ENCODE results near the gene TNS4.

TNS4 gene

DNA sequence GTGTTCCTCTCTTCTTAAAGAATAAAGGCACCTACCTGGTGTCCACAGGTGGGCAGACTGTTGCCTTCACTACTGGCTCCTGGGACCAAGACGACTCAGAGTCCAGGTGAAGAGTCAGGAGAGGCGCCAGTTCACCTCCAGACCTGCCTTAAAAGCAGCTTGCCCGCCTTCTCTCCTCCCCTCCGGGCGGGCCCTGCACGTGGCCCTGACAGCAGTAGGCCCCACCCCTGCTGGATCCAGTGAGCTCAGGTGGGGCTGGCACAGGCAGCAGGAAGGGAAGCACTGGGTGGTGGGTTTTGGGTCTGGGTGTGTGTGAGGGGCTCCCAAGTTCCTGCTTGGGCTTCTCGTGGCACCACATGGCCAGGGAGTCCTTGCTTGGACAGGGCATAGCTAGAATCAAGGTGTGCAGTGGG, at the start of gene TNS4:
TNS4 (minus strand) TSS at position 125 of the 413 bp plus-strand sequence. CDS start 5,198 bp downstream, outside the sequence.
- Histone ChIP-seq H3K36me3 (replicated peaks; ENCODE audit: insufficient read depth, low read length) (no peaks in the 10 kb centered on the region), H3K9me2 (replicated peaks; ENCODE audit: insufficient read depth, low read length) (no peaks in the 10 kb centered on the region), H3K4me1 (ENCODE audit: low read length) (no peaks in the 10 kb centered on the region), H3K27ac (ENCODE audit: low read length) (no peak within 1 kb of the TSS), H2AFZ (ENCODE audit: low read length) (no peak within 1 kb of the TSS), H3K4me3 (ENCODE audit: low read length) (no peak within 1 kb of the TSS), H3F3A (ENCODE audit: insufficient read depth, low read length) (no peaks in the 10 kb centered on the region), H3K9ac (ENCODE audit: low read length) (no peak within 1 kb of the TSS), H3K27me3 (replicated peaks; ENCODE audit: insufficient read depth, low read length) (peaks cover 19% of the 10 kb centered on the region), H3K79me2 (ENCODE audit: low read length) (no peaks in the 10 kb centered on the region), H4K20me1 (ENCODE audit: insufficient read depth, low read length) (no peaks in the 10 kb centered on the region), H3K9me3 (replicated peaks; ENCODE audit: insufficient read depth, low read length) (no peaks in the 10 kb centered on the region), H3K4me2 (ENCODE audit: low read depth, low read length) (no peak within 1 kb of the TSS)
- no peak for DNase-seq
- TF ChIP-seq EZH2phosphoT487 (IDR thresholded peaks at IDR 0.05; ENCODE audit: low read length), result no peak
- TF ChIP-seq, protein P1, sequence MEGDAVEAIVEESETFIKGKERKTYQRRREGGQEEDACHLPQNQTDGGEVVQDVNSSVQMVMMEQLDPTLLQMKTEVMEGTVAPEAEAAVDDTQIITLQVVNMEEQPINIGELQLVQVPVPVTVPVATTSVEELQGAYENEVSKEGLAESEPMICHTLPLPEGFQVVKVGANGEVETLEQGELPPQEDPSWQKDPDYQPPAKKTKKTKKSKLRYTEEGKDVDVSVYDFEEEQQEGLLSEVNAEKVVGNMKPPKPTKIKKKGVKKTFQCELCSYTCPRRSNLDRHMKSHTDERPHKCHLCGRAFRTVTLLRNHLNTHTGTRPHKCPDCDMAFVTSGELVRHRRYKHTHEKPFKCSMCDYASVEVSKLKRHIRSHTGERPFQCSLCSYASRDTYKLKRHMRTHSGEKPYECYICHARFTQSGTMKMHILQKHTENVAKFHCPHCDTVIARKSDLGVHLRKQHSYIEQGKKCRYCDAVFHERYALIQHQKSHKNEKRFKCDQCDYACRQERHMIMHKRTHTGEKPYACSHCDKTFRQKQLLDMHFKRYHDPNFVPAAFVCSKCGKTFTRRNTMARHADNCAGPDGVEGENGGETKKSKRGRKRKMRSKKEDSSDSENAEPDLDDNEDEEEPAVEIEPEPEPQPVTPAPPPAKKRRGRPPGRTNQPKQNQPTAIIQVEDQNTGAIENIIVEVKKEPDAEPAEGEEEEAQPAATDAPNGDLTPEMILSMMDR (IDR thresholded peaks at IDR 0.05; ENCODE audit: low read length), result no peak
- TF ChIP-seq EZH2 (optimal IDR thresholded peaks at IDR 0.05; ENCODE audit: low read depth, low read length), result no peak

- Histone ChIP-seq H3K9ac (ENCODE audit: low read length) (no peak overlapping the region), H3K27me3 (replicated peaks; ENCODE audit: insufficient read depth, low read length) (no peaks in the 10 kb centered on the region)
Observed at GRCh38 chr17:40550608-40551007, 49.2 kb upstream of the TNS4 start.

GRCh38 chr17:40548982-40549685, 47.7 kb upstream of the TNS4 start:
- H3K27ac ChIP-seq (ENCODE audit: low read length), result no peak overlapping the region
- no peak overlapping the region for H3K9ac ChIP-seq (ENCODE audit: low read length)
- H3K36me3 ChIP-seq (replicated peaks; ENCODE audit: insufficient read depth, low read length), result no peaks in the 10 kb centered on the region
- H2AFZ ChIP-seq (ENCODE audit: low read length), result no peak overlapping the region
- no peak overlapping the region for H3K4me2 ChIP-seq (ENCODE audit: low read depth, low read length)
- no peaks in the 10 kb centered on the region for H3F3A ChIP-seq (ENCODE audit: insufficient read depth, low read length)
- H3K9me2 ChIP-seq (replicated peaks; ENCODE audit: insufficient read depth, low read length), result no peaks in the 10 kb centered on the region
- H4K20me1 ChIP-seq (ENCODE audit: insufficient read depth, low read length), result no peaks in the 10 kb centered on the region
- TF ChIP-seq EZH2phosphoT487 (IDR thresholded peaks at IDR 0.05; ENCODE audit: low read length) (no peak), EZH2 (optimal IDR thresholded peaks at IDR 0.05; ENCODE audit: low read depth, low read length) (no peak)
- TF ChIP-seq, protein P1 (IDR thresholded peaks at IDR 0.05; ENCODE audit: low read length), result no peak
- no peaks in the 10 kb centered on the region for H3K27me3 ChIP-seq (replicated peaks; ENCODE audit: insufficient read depth, low read length)
- H3K4me3 ChIP-seq (ENCODE audit: low read length), result no peak overlapping the region
- no peaks in the 10 kb centered on the region for H3K9me3 ChIP-seq (replicated peaks; ENCODE audit: insufficient read depth, low read length)
- DNase-seq, result no peak
- H3K4me1 ChIP-seq (ENCODE audit: low read length), result 0 out of 2 replicates have a peak, but pooled peaks cover 1% of the 10 kb centered on the region
- no peaks in the 10 kb centered on the region for H3K79me2 ChIP-seq (ENCODE audit: low read length)

More at GRCh38 chr17:40550608-40551007, 49.2 kb upstream of the TNS4 start:
- Histone ChIP-seq H3K9me3 (replicated peaks; ENCODE audit: insufficient read depth, low read length) (no peaks in the 10 kb centered on the region), H3K4me2 (ENCODE audit: low read depth, low read length) (no peak overlapping the region), H3K9me2 (replicated peaks; ENCODE audit: insufficient read depth, low read length) (no peaks in the 10 kb centered on the region), H3K27ac (ENCODE audit: low read length) (no peak overlapping the region), H3K79me2 (ENCODE audit: low read length) (no peaks in the 10 kb centered on the region), H3K4me1 (ENCODE audit: low read length) (peaks cover 9% of the 10 kb centered on the region; the same call in 1 of the 2 replicates), H2AFZ (ENCODE audit: low read length) (no peak overlapping the region), H3K36me3 (replicated peaks; ENCODE audit: insufficient read depth, low read length) (no peaks in the 10 kb centered on the region), H3F3A (ENCODE audit: insufficient read depth, low read length) (no peaks in the 10 kb centered on the region), H3K4me3 (ENCODE audit: low read length) (no peak overlapping the region), H4K20me1 (ENCODE audit: insufficient read depth, low read length) (no peaks in the 10 kb centered on the region)
- DNase-seq, result no peak
- TF ChIP-seq EZH2phosphoT487 (IDR thresholded peaks at IDR 0.05; ENCODE audit: low read length) (no peak), EZH2 (optimal IDR thresholded peaks at IDR 0.05; ENCODE audit: low read depth, low read length) (no peak)
- TF ChIP-seq, protein P1 (IDR thresholded peaks at IDR 0.05; ENCODE audit: low read length), result no peak
